G401 (cell line): ENCODE measurements around the gene FBXL15. TPM values are rescaled to one million over a fixed set of nuclear protein-coding genes. Genes with fewer than 3 reads are reported as not detected.

ENCODE experiments used
- DNase-seq: peaks from one replicate; pipeline ENCODE4 v3.0.0-alpha.2; 2015; ENCODE audit warnings: low spot score
- in situ Hi-C: cut with HindIII; loops from 2 replicates; pipeline ENCODE4 v1.10.0; 2016; ENCODE audit warnings: low sequenced_read_pairs, mixed read lengths
- total RNA-seq: library from RNA; depleted of rRNA; stranded (reverse); fragments of >200 nt; shearing (Covaris generic); gene quantifications from 2 replicates; pipeline ENCODE4 v1.2.3, GENCODE V29; 2014

The FBXL15 gene
- total RNA-seq, 1 experiment from 2014 or later: 29.9 TPM

DNA sequence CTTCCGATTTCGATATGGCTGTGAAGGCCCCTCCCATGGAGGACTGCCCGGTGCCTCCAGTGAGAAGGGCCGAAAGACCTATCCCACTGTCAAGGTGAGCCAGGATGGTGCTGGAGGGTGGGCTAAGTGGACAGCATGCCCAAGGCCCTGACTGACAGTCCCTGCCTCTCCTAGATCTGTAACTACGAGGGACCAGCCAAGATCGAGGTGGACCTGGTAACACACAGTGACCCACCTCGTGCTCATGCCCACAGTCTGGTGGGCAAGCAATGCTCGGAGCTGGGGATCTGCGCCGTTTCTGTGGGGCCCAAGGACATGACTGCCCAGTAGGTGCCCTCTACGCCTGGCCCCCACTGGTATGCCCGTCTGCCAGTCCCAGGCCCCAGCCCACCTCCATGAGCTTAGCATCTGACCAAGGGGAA lies 23.9 kb upstream of the FBXL15 start:
- in situ Hi-C loops: no loop called here

GRCh38 chr10:102397222-102398171 lies 23.1 kb upstream of the FBXL15 start:
- DNase-seq: no peak
- in situ Hi-C loops: no loop called here

More for the DNA sequence above, 23.9 kb upstream of the FBXL15 start:
- DNase-seq: no peak

GRCh38 chr10:102398172-102399020 lies 22.2 kb upstream of the FBXL15 start:
- no peak for DNase-seq
- in situ Hi-C loops: no loop called here

- DNase-seq: peak; percentile 85
- in situ Hi-C loops: no loop called here
Observed at GRCh38 chr10:102399217-102400021, 21.2 kb upstream of the FBXL15 start.

DNA sequence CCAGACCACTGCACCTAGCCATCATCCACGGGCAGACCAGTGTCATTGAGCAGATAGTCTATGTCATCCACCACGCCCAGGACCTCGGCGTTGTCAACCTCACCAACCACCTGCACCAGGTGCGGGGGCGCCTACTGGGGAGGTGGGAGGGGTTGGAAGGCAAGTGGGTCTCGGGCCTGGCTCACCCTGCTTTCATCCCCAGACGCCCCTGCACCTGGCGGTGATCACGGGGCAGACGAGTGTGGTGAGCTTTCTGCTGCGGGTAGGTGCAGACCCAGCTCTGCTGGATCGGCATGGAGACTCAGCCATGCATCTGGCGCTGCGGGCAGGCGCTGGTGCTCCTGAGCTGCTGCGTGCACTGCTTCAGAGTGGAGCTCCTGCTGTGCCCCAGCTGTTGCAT lies 20.6 kb upstream of the FBXL15 start:
- in situ Hi-C loops: no loop called here
- no peak for DNase-seq

DNA sequence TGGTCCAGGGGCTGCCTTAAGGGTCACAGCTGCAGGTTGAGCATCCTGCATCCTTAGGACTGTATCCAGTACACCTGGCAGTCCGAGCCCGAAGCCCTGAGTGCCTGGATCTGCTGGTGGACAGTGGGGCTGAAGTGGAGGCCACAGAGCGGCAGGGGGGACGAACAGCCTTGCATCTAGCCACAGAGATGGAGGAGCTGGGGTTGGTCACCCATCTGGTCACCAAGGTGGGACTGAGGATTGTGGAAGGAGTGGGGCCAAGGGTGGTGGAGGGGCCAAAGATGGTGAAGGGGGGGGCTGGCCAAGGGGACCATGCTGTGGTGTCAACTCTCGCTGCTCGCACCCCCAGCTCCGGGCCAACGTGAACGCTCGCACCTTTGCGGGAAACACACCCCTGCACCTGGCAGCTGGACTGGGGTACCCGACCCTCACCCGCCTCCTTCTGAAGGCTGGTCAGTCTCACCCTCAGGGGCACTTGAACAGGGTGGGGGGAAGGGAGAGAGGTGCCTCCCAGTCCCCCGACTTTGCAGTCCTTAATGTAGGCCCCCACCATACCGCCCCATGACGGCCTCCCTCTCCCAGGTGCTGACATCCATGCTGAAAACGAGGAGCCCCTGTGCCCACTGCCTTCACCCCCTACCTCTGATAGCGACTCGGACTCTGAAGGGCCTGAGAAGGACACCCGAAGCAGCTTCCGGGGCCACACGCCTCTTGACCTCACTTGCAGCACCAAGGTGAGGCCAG lies 19.9 kb upstream of the FBXL15 start:
- in situ Hi-C loops: no loop called here

DNA sequence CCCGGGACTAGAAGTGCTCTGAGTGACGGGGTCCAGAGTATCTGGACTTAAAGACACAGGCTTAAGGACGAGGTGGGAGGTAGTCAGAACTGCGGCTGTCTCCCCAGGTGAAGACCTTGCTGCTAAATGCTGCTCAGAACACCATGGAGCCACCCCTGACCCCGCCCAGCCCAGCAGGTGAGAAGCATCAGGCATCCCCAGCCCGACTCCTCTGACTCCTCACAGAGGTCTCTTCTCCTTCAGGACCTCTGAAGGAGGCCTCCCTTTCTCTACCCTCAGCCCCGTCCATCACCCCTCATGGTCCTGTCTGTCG lies 19.3 kb upstream of the FBXL15 start:
- in situ Hi-C loops: no loop called here
- no peak for DNase-seq

More for the DNA sequence above, 19.9 kb upstream of the FBXL15 start:
- no peak for DNase-seq

GRCh38 chr10:102401735-102402511 lies 18.7 kb upstream of the FBXL15 start:
- DNase-seq: no peak
- in situ Hi-C loops: no loop called here

DNA sequence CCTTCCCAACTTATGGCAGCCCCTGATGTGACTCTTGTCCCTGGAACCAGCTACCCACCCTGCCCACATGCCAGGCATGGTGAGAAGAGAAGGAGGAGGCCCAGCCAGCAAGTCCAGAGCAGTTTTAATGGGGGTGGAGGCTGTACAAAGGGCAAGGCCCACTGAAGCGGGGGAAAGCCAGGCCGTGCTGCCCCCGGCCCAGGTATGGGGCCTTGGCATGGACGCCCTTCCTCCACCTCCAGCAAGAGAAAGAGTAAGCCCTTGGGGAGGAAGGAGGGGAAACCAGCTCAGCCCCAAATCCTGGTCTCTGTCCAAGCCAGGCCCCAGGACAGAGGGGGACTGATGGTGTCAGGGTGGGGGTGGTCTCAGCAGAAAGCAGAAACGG lies 18.1 kb upstream of the FBXL15 start:
- in situ Hi-C loops: no loop called here
- no peak for DNase-seq

DNA sequence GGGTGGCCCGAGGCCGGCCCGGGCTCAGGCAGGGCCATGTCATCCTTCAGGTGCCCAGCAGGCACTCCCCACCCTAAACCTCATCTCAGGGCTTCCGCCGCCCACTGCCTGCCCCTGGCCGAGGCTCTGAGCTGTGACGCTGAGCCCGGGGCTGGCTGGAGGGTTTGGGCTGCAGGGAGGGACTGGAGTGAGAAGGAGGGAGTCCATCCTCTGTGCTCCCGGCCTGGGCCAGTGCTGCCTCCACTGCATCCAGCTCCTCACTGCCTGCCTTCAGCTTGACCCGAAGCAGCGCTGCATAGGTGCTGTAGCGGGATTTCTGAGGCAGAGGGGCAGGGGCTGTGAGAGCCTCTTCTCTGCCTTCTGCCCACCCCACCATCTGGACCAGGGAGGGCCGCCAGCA lies 17.5 kb upstream of the FBXL15 start:
- in situ Hi-C loops: no loop called here
- DNase-seq: no peak

- in situ Hi-C loops: no loop called here
- DNase-seq: no peak
Observed at GRCh38 chr10:102404361-102405107, 16.1 kb upstream of the FBXL15 start.

DNA sequence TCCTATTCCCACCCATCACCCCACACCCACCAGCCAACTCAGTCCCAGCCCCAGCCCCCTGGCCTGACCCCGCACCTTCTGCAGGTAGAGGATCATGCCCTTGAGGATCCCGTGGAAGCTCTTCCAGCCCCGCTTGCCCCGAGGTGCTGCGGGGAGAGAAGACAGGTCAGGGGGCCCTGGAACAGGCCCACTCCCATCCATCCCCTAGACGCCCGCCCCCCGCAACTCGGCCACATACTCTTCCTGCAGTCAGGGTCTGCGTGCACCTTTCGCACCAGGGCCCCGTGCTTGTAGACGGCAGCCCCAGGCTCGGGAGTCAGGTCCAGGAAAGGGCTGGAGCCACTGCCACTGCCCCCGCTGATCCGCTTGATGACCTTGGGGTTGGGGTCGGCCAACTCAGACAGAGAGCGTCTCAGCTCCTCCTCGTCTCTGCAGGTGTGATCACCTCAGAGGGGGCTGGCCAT lies 15.5 kb upstream of the FBXL15 start:
- no peak for DNase-seq
- in situ Hi-C loops: no loop called here

- in situ Hi-C loops: no loop called here
- no peak for DNase-seq
Observed at GRCh38 chr10:102405632-102406031, 15.0 kb upstream of the FBXL15 start.

- in situ Hi-C loops: no loop called here
- no peak for DNase-seq
Observed at GRCh38 chr10:102406815-102407214, 13.8 kb upstream of the FBXL15 start.

- in situ Hi-C loops: no loop called here
Observed at GRCh38 chr10:102407425-102408130, 13.1 kb upstream of the FBXL15 start.

DNA sequence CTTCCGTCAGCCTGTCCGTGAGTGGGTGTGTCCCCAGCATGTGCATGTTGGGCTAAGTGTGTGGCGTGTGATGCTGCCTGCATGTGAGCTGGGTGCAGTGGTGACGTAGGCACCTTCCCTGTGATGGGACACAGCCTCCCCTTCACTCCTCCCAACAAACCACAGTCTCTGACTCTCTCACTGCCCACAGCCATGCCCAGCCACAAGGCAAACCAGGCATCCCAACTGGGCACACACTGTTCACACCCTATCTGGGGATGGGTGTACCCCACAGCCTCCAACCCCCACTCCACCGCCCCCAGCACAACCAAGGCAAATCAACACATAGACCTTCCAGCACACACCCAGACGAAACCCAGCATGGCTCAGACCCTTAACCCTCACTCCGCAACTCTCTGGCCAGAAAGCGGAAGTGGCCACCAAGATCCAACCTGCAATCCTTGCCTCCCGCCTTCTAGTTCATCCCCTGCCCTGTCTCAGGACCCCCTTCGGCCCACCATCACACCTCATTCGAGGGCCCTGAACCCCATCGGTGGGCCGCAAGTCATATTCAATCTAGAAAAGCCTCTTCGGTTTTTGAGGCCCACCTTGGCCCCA lies 12.4 kb upstream of the FBXL15 start:
- in situ Hi-C loops: no loop called here
- DNase-seq: no peak

More at GRCh38 chr10:102407425-102408130, 13.1 kb upstream of the FBXL15 start:
- DNase-seq: no peak
